Mammary epithelial cell (primary cell): ENCODE measurements around the gene TGFBI.

Source experiments
- CTCF ChIP-seq, 2 donors: IDR thresholded peaks in 1 of 2; conservative IDR thresholded peaks in 1 of 2; 2 replicates each; pipeline ENCODE4 v1.5.1; 2011 to 2012; ENCODE audit warnings: inconsistent platforms in 2 of 2, low read length in 2 of 2, mild to moderate bottlenecking in 2 of 2, control low read depth in 1 of 2, low read depth in 1 of 2; ENCODE audit not compliant: insufficient read depth in 1 of 2; ENCODE audit errors: extremely low read depth in 1 of 2
- EZH2 ChIP-seq: IDR thresholded peaks from 2 replicates; pipeline ENCODE4 v1.6.1; 2012; ENCODE audit warnings: low read length, inconsistent platforms, borderline replicate concordance

GRCh38 chr5:136006761-136007251 is 22.0 kb upstream of the TGFBI start:
- TF ChIP-seq CTCF (conservative IDR thresholded peaks at IDR 0.05 in 1 of 2, IDR thresholded peaks at IDR 0.05 in 1 of 2; ENCODE audit: extremely low read depth in 1 of 2, insufficient read depth in 1 of 2, low read depth in 1 of 2, low read length in 2 of 2) (no peak), EZH2 (no peak)
